GM11168 (cell line): ENCODE data around the gene TOMM7.
"Not testable (repeated sequence)": the region's sequence is repeated elsewhere in the genome, so short reads cannot be mapped to it uniquely, and the experiment has no call there.

Source experiments
- in situ Hi-C: fragments of 300-500 bp; cut with MboI; formaldehyde crosslinking; loops from one replicate; pipeline ENCODE4 v1.12.0; 2022; ENCODE audit warnings: low sequenced_read_pairs; ENCODE audit not compliant: unreplicated experiment

TOMM7 gene

DNA sequence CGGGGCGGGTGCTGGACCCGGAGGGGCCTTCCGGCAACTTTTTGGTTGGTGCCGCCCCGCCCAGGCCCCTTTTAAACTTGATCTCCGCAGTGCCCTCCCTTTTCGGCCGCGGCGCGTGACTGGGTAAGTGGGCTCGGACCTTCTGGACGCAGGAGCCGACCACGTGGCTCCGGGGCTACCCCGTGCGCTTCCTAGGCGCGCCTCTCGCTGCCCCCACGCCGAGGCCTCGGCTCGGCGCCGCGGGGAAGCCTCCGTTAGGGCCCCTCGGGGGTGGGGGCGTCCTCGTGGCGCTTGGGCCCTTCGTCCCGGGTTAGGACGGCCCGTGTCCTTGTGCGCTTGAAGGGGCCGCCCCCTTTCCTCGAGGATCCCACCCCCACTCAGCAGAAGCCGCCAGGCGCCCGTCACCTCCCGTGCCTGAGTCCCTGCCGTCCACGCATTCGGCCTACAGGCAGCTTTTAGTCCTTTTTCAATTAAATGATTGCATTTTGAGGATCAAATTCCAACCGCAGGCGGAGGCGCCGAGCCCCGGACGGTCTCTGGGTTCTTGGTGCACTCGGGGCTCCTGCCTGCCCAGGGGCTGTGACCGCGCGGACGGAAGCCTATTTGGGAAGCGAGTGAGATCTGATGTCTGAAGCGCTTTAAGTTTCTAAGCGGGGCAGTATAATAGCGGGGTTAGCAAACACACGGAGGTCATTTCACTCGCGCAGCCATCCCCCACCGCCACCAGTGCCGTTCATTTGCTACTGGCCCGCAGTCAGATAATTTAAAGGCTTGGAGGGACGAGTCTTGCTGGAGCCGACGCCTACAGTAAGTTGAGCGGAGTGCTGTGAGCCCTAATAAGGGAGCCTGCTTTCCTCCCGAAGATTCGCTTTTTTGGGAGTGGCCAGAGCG is 31.8 kb upstream of the TOMM7 start:
- in situ Hi-C loops: no loop called here

- in situ Hi-C loops: no loop called here
Measured at GRCh38 chr7:22853674-22854157, 31.1 kb upstream of the TOMM7 start.

DNA sequence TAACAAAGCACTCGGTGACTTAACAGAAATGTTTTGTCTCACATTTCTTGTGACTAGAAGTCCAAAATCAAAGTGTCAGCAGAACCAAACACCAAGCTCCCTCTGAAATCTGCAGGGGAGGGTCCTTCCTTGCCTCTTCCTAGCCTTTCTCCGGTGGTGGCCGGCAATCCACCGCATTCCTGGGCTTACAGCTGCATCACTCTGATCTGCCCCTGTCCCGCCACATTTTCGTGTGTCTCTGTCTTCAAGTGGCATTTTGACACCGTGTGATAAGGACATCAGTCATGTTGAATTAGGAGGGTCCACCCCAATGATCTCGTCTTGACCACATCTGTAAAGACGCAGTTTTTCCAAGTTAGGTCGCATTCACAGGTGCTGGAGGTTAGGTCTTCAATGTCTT is 30.5 kb upstream of the TOMM7 start:
- in situ Hi-C loops: no loop called here

- in situ Hi-C loops: no loop called here
Measured at GRCh38 chr7:22851145-22851544, 28.5 kb upstream of the TOMM7 start.

DNA sequence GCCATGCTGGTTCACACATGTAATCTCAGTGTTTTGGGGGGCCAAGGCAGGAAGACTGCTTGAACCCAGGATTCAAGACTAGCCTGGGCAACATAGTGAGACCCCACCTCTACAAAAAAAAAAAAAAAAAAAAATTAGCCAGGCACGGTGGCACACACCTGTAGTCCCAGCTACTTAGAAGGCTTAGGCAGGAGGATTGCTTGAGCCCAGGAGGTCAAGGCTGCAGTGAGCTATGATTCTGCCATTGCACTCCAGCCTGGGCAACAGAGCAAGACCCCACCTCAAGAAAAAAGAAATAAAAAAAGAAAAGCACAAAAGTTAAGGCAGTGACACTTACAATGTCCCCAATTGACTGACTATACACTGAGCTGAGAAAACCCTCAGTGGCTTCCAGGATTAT is 27.7 kb upstream of the TOMM7 start:
- in situ Hi-C loops: not testable (repeated sequence)

DNA sequence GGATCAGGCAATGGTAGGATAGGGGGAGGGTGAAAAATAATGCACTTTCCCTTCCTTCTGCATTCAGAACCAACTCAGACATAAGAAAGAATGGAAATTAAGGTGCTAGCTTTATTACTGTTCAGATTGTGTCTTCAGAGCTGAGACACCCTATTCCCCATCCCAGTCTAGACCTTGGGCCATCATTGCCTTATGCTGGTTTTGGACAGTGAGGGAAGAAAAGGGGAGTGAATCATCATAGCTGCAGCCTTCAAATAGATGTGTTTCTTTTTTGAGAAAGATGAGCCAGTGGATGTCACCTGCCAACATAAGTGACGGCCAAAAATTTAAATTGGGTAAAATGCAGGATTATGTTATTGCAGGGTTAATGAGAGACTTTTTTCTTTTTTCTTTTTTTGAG is 27.0 kb upstream of the TOMM7 start:
- in situ Hi-C loops: loop anchor here (5.0 kb wide), 1 partner anchor 203 kb away; no protein-coding TSS in a partner anchor

GRCh38 chr7:22849172-22849571 is 26.5 kb upstream of the TOMM7 start:
- in situ Hi-C loops: loop anchor here (5.0 kb wide), 1 partner anchor 203 kb away; no protein-coding TSS in a partner anchor

- in situ Hi-C loops: loop anchor here (5.0 kb wide), 1 partner anchor 205 kb away; no protein-coding TSS in a partner anchor
Measured at GRCh38 chr7:22846961-22847360, 24.3 kb upstream of the TOMM7 start.

DNA sequence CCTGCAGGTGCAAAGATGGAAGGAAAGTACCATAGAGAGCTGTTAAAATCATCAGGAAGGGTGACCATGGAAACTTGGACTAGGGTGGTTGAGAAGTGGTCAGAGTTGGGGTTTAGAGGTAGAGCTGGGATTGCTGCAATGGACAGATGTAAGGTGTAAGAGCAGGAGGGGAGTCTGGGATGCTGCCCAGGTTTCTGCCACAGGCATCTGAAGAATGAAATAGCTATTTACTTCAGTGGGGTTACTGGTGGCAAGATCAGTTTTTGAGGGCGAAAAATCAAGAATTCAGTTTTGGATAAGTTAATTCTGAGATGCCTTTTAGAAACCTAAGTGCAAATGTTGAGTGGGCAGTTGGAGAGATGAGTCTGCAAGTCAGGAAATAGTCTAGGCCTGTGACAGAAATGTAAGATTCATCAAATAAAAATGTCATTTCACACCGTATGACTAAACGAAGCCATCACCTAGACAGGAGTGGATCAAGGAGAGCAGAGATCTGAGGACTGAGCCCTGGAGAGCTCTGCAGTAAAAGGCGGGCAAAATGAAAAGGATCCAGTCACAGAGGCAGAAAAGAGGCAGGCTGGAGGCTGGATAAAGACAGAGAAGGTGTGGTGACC is 22.7 kb upstream of the TOMM7 start:
- in situ Hi-C loops: loop anchor here (5.0 kb wide), 1 partner anchor 207 kb away; no protein-coding TSS in a partner anchor

- in situ Hi-C loops: no loop called here
Measured at GRCh38 chr7:22843681-22844309, 21.1 kb upstream of the TOMM7 start.

GRCh38 chr7:22842973-22843372 is 20.3 kb upstream of the TOMM7 start:
- in situ Hi-C loops: no loop called here

DNA sequence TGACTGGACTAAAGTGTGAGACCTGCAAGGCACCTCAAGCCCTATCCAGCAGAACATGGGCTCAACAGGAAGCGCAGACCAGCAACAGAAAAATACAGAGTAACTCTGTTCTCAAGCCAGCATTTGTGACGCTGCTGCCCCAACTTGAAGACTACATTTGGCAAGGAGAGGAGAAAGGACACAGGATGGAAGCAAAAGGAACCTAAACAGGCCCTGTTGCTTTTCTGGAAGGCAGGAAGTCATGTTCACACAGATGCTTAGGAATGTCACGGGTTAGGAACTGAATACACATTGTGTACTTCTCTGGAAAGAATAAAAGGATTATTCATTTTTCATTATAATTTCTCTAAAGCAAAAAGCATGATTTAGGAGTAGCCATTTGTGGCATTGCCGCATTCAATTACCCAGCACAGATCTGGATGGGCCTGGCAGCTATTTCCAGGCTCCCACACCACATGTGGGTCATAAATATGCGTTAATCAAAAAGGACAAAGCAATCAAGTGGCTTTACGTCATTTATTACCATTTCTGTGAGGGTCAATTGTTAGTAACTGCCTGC is 19.8 kb upstream of the TOMM7 start:
- in situ Hi-C loops: no loop called here

DNA sequence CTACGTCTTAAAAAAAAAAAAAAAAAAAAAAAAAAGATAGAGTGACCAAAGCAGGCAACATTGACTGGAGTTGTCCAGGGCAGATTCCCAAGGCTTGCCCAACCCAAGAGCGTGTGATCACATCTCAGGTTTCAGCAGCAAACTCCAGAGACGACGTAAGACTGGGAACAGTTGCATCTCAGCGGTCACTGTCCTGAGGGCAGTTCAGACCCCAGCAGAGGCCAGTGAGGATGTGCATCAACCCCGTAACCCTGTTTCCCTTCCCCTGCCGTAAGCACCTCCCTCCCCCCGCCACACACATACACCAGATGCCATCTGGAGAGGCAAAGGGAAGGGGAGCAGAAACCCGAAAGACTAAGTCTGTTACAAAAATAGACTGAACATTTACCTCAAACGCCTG is 19.3 kb upstream of the TOMM7 start:
- in situ Hi-C loops: no loop called here

DNA sequence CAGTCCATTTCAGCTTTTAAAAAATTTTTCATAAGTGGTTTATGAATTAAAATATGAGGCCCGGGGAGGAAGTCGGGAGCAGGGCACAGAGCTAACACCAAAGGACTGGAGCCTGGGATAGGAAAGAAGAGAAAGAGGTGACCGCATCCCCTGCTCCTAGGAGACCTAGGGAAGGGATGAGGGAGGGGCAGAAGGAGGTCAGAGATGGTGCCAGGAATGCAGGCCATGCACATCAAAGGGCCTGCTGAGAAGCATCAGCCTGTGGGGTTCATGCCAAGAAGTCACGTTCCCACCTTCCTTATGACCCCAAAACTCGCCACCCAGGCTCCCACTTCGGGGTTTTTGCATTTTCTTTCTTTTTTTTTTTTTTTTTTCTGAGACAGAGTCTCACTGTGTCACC is 14.7 kb upstream of the TOMM7 start:
- in situ Hi-C loops: no loop called here

GRCh38 chr7:22836506-22836905 is 13.9 kb upstream of the TOMM7 start:
- in situ Hi-C loops: not testable (repeated sequence)

GRCh38 chr7:22833957-22834356 is 11.3 kb upstream of the TOMM7 start:
- in situ Hi-C loops: no loop called here

- in situ Hi-C loops: no loop called here
Measured at GRCh38 chr7:22833113-22833855, 10.6 kb upstream of the TOMM7 start.

GRCh38 chr7:22832401-22832800 is 9.8 kb upstream of the TOMM7 start:
- in situ Hi-C loops: no loop called here

DNA sequence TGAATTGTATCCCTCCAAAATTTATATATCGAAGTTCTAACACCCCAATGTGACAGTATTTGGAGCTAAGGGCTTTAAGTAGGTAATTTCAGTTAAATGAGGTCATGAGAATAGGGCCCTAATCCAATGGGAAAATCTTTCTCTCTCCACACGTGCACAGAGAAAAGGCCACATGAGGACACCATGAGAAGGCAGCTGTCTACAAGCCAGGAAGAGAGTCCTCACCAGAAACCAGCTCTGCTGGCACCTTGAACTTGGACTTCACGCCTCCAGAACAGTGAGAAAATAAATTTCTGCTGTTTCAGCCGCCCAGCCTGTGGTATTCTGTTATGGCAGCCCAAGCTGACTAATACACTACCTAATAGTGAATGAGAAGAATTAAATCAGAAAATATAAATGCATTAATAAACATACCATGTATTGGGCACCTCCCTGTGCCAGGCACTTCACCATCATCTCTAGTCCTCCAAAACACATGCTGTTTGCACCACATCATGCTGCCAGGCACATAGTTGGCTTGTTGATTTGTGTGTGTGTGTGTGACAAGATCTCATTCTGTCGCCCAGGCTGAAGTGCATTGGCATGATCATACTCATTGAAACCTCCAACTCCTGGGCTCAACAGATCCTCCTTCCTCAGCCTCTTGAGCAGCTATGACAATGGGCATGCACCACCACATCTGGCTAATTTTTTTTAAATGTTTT is 9.1 kb upstream of the TOMM7 start:
- in situ Hi-C loops: no loop called here
